GM12878 (cell line): ENCODE measurements around the gene SOCS4. TPM values are rescaled to one million over a fixed set of nuclear protein-coding genes. Genes with fewer than 3 reads are reported as not detected.

ENCODE experiments used
- ATAC-seq: fragments of 200-7000 bp; cut with Tn5 transposase; 3 replicates; pipeline ENCODE4 v1.9.1; 2020; ENCODE audit warnings: mild to moderate bottlenecking, moderate library complexity
- BruUV-seq: library from RNA; stranded (reverse); fragments of 400-500 nt; replicated peaks from 2 replicates; lab custom pipeline; 2021; lab: Mats Ljungman, UMichigan
- CTCF ChIA-PET: fragments of 300-600 bp; sonication (Branson Sonifier 250); formaldehyde crosslinking; extraction: SDS; loops from one replicate; lab custom pipeline; 2021; ENCODE audit warnings: inconsistent platforms; lab: Yijun Ruan, JAX
- POLR2A ChIA-PET: fragments of 350-600 bp; formaldehyde crosslinking; extraction: SDS; loops from one replicate; lab custom pipeline; 2021; ENCODE audit warnings: inconsistent platforms; lab: Charles Lee
- RAD21 ChIA-PET: fragments of 300-600 bp; sonication (Branson Sonifier 250); formaldehyde crosslinking; loops from one replicate; lab custom pipeline; 2023; ENCODE audit warnings: antibody characterized with exemption; ENCODE audit not compliant: unreplicated experiment; lab: Charles Lee
- SMC1A ChIA-PET: fragments of 300-600 bp; sonication (Branson Sonifier 250); formaldehyde crosslinking; loops from one replicate; lab custom pipeline; 2023; ENCODE audit not compliant: unreplicated experiment, uncharacterized antibody; lab: Charles Lee
- DNase-seq: peaks from one replicate; pipeline ENCODE4 v3.0.0-alpha.2; 2011; ENCODE audit warnings: low read depth, low spot score
- FAIRE-seq: peaks from 3 replicates; lab custom pipeline; 2011; peaks lifted over from hg19 to GRCh38; lab: Jason Lieb, UNC
- H2AFZ ChIP-seq: 2 replicates; pipeline ENCODE4 v1.6.0; 2011; ENCODE audit warnings: low read depth, low read length, control low read depth; ENCODE audit not compliant: control insufficient read depth
- H3K27ac ChIP-seq: 2 replicates; pipeline ENCODE4 v1.5.1; 2011; ENCODE audit warnings: control low read depth; ENCODE audit not compliant: control insufficient read depth, insufficient read depth
- H3K27me3 ChIP-seq, 2 experiments: replicated peaks in 1 of 2; 2 replicates each; pipeline versions ENCODE4 v1.6.0 to v1.6.1; 2011; ENCODE audit warnings: low read length in 1 of 2; ENCODE audit not compliant: control insufficient read depth in 2 of 2, insufficient read depth in 2 of 2
- H3K36me3 ChIP-seq, 2 experiments: 2 replicates each; pipeline ENCODE4 v1.5.1; 2011; ENCODE audit warnings: low read length in 1 of 2; ENCODE audit not compliant: control insufficient read depth in 2 of 2, insufficient read depth in 2 of 2
- H3K4me1 ChIP-seq: 2 replicates; pipeline ENCODE4 v1.6.1; 2011; ENCODE audit warnings: mild to moderate bottlenecking, low read length, moderate library complexity, mixed read lengths; ENCODE audit not compliant: control insufficient read depth, insufficient read depth
- H3K4me2 ChIP-seq: 2 replicates; pipeline ENCODE4 v1.6.0; 2011; ENCODE audit warnings: control low read depth; ENCODE audit not compliant: control insufficient read depth, insufficient read depth
- H3K4me3 ChIP-seq: fragments of 200-600 bp; sonication (generic); 2 replicates; pipeline ENCODE4 v1.5.1; 2016
- H3K79me2 ChIP-seq: 2 replicates; pipeline ENCODE4 v1.6.0; 2011; ENCODE audit warnings: low read length; ENCODE audit not compliant: control insufficient read depth, insufficient read depth
- H3K9ac ChIP-seq: 2 replicates; pipeline ENCODE4 v1.8.0; 2011; ENCODE audit warnings: low read length, control low read depth, mixed read lengths; ENCODE audit not compliant: control insufficient read depth, insufficient read depth
- H3K9me3 ChIP-seq: replicated peaks from 3 replicates; pipeline ENCODE4 v1.5.1; 2011; ENCODE audit warnings: mild to moderate bottlenecking, low read length; ENCODE audit not compliant: control insufficient read depth, insufficient read depth
- H4K20me1 ChIP-seq: 2 replicates; pipeline ENCODE4 v1.6.0; 2011; ENCODE audit not compliant: control insufficient read depth, insufficient read depth
- BMI1 ChIP-seq: fragments of 450-650 bp; IDR thresholded peaks from 2 replicates; pipeline ENCODE4 v1.6.1; 2016; ENCODE audit warnings: mild to moderate bottlenecking, moderate library complexity, borderline replicate concordance
- EP300 ChIP-seq, 2 experiments: fragments of 150-350 bp in 1 of 2; IDR thresholded peaks; 2 replicates each; pipeline ENCODE4 v1.6.1; 2011 to 2012; ENCODE audit warnings: low read depth in 2 of 2, low read length in 2 of 2, borderline replicate concordance in 1 of 2, improper control_type of control experiment in 1 of 2, inconsistent platforms in 1 of 2; ENCODE audit not compliant: control insufficient read depth in 1 of 2
- KLF5 ChIP-seq: fragments of 450-650 bp; IDR thresholded peaks from 2 replicates; pipeline ENCODE4 v1.6.1; 2014; ENCODE audit warnings: mild to moderate bottlenecking; ENCODE audit not compliant: partially characterized antibody
- LARP7 ChIP-seq: fragments of 450-650 bp; IDR thresholded peaks from 2 replicates; pipeline ENCODE4 v1.6.1; 2017; ENCODE audit warnings: mild to moderate bottlenecking
- MEF2B ChIP-seq: fragments of 450-650 bp; IDR thresholded peaks from 2 replicates; pipeline ENCODE4 v1.6.1; 2018; ENCODE audit warnings: mild to moderate bottlenecking, moderate library complexity; ENCODE audit not compliant: partially characterized antibody, poor library complexity, severe bottlenecking
- MTA2 ChIP-seq: fragments of 450-650 bp; IDR thresholded peaks from 2 replicates; pipeline ENCODE4 v1.6.1; 2016; ENCODE audit warnings: low read depth, mild to moderate bottlenecking, moderate library complexity
- NFYA ChIP-seq: IDR thresholded peaks from 2 replicates; pipeline ENCODE4 v1.6.1; 2011; ENCODE audit warnings: low read depth, mild to moderate bottlenecking, low read length, improper control_type of control experiment, borderline replicate concordance
- PBX3 ChIP-seq: IDR thresholded peaks from 2 replicates; pipeline ENCODE4 v1.6.1; 2011; ENCODE audit warnings: mild to moderate bottlenecking, low read depth, low read length, moderate library complexity; ENCODE audit not compliant: insufficient replicate concordance
- SPI1 ChIP-seq: IDR thresholded peaks from 2 replicates; pipeline ENCODE4 v1.6.1; 2011; ENCODE audit warnings: low read depth, mild to moderate bottlenecking, low read length, moderate library complexity, borderline replicate concordance; ENCODE audit not compliant: insufficient read depth
- SUPT20H ChIP-seq: IDR thresholded peaks from 2 replicates; pipeline ENCODE4 v1.6.1; 2011; ENCODE audit warnings: low read depth, mild to moderate bottlenecking, low read length, moderate library complexity, borderline replicate concordance; ENCODE audit not compliant: control insufficient read depth
- WGBS: methylation state at CpG from one replicate; pipeline ENCODE4 v1.1.6; 2016; ENCODE audit warnings: low lambda C conversion rate; ENCODE audit not compliant: insufficient replicate concordance, insufficient coverage; ENCODE audit errors: missing lambda C conversion rate; 5-methylcytosine and 5-hydroxymethylcytosine counted together
- in situ Hi-C: fragments of 300-500 bp; cut with MboI; formaldehyde crosslinking; loops from 9 replicates; pipeline ENCODE4 v1.14.3; 2018; ENCODE audit warnings: mixed read lengths
- intact Hi-C: fragments of 100-400 bp; cut with micrococcal nuclease; formaldehyde crosslinking; loops from one replicate; pipeline ENCODE4 v1.14.2; 2022; ENCODE audit not compliant: unreplicated experiment
- polyA plus RNA-seq, 11 experiments: library from polyadenylated mRNA; depleted of rRNA in 4 of 11; unstranded in 6 of 11; stranded (reverse) in 5 of 11; fragments of >200 nt; fragmentation: Nextera tagmentation in 4 of 11; fragmentation: Illumina TruSeq in 1 of 11; extraction: Ambion mirVana in 4 of 11; extraction: Trizol in 1 of 11; gene quantifications; 1 replicate in 1 of 11; 2 replicates in 10 of 11; pipeline versions ENCODE4 v1.2.1 to v1.2.3, GENCODE V29; 2011 to 2016; ENCODE audit warnings: inconsistent platforms in 2 of 11, missing spikeins in 2 of 11, low read depth in 1 of 11
- total RNA-seq, 4 experiments: library from RNA; depleted of rRNA in 3 of 4; stranded (reverse); fragments of >200 nt in 3 of 4; fragmentation: Illumina TruSeq in 1 of 4; extraction: Trizol in 1 of 4; gene quantifications; 2 replicates each; pipeline versions ENCODE4 v1.2.1 to v1.2.3, GENCODE V29; 2013 to 2021

Gene SOCS4
- total and polyA plus RNA-seq, 10 of the 15 experiments (the other 5 are each of a cell fraction or from before 2014, with no cell fraction given): 5.7 to 31.5 (median 20.8) TPM

- in situ Hi-C loops (no loop called here), intact Hi-C loops (no loop called here)
- 67% methylated on average over 3 of the region's 3 CpGs for WGBS
- Histone ChIP-seq H2AFZ (no peak overlapping the region), H3K4me1 (no peaks in the 10 kb centered on the region), H3K79me2 (no peaks in the 10 kb centered on the region), H3K36me3 (no peaks in the 10 kb centered on the region; a peak in 3 of 4 replicates), H3K27ac (no peak overlapping the region), H4K20me1 (no peaks in the 10 kb centered on the region), H3K4me3 (no peak overlapping the region), H3K9me3 (no peaks in the 10 kb centered on the region), H3K4me2 (no peak overlapping the region), H3K9ac (no peak overlapping the region), H3K27me3 (no peaks in the 10 kb centered on the region)
- DNase-seq (no peak), ATAC-seq (no peak), FAIRE-seq (no peak)
- POLR2A ChIA-PET: no interaction called here
- RAD21 ChIA-PET: no interaction called here
- BruUV-seq: no TSS peak
- SMC1A ChIA-PET: no interaction called here
- no peak for TF ChIP-seq PBX3
- TF ChIP-seq LARP7: no peak
- TF ChIP-seq EP300 (IDR thresholded peaks at IDR 0.05; ENCODE audit: borderline replicate concordance in 1 of 2, control insufficient read depth in 1 of 2, low read depth in 2 of 2, low read length in 2 of 2): no peak
- no peak for TF ChIP-seq SUPT20H
- TF ChIP-seq NFYA: no peak
- no peak for TF ChIP-seq MEF2B
- no peak for TF ChIP-seq BMI1
- no peak for TF ChIP-seq MTA2
- no peak for TF ChIP-seq KLF5
- TF ChIP-seq SPI1: no peak
- CTCF ChIA-PET: interaction anchor here (0.7 kb wide), 2 partner anchors 11 to 163 kb away, joined by 3 read pairs; no protein-coding TSS in a partner anchor
These were observed 48.0 kb upstream of the SOCS4 start for GRCh38 chr14:54979039-54979438.
